ENCODE measurements around the gene RGS7. TPM values are rescaled to one million over a fixed set of nuclear protein-coding genes. Genes with fewer than 3 reads are reported as not detected.

Gene RGS7
- total RNA-seq, 1 experiment from 2014 or later = 1.5 TPM

DNA sequence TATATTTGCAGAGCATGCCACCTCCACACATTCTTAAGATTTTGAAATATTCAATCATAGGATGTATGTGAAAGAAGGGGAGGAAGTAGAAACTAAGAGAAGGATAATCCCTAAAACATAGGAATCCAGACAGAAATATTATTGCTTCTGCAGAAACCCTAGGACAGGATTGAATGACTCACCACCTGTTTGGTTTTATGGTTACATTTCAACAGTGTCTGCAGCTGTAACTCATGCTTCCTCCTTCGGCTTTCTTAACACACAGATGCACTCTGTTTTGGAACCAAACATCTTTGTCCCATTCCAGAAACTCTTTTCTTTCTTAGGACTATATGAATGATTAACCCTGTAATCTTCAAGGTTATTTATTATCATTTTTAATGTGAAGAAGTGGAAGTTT lies 20.7 kb downstream of the RGS7 start:
- Mint-ChIP-seq H3K27me3 (ENCODE audit: low read depth) (no peaks in the 10 kb centered on the region), H3K27ac (no peak overlapping the region), H3K4me1 (no peaks in the 10 kb centered on the region), H3K36me3 (ENCODE audit: insufficient read depth in 1 of 3, low read depth in 3 of 3) (no peaks in the 10 kb centered on the region), H3K4me3 (no peak overlapping the region), H3K9me3 (no peaks in the 10 kb centered on the region)
- Histone ChIP-seq H2AFZ (ENCODE audit: low read length) (no peak overlapping the region), H2BK120ac (ENCODE audit: low read depth, low read length, poor library complexity, severe bottlenecking) (no peak overlapping the region), H3K79me1 (ENCODE audit: insufficient read depth, low read depth, low read length, poor library complexity, severe bottlenecking) (no peaks in the 10 kb centered on the region), H3K23me2 (ENCODE audit: insufficient read length, low read depth, low read length, poor library complexity, severe bottlenecking) (no peaks in the 10 kb centered on the region), H3K9ac (ENCODE audit: extremely low read depth, insufficient read length, low read length) (no peak overlapping the region), H3K27me3 (ENCODE audit: insufficient read depth, low read length) (no peaks in the 10 kb centered on the region), H3K4me2 (ENCODE audit: insufficient read depth, insufficient read length, low read length) (no peak overlapping the region), H3K9me3 (ENCODE audit: control insufficient read depth, low read depth, low read length) (no peaks in the 10 kb centered on the region), H2BK15ac (ENCODE audit: low read depth, low read length) (no peak overlapping the region), H4K20me1 (ENCODE audit: control insufficient read depth, insufficient read depth, insufficient read length) (no peaks in the 10 kb centered on the region), H3K56ac (ENCODE audit: insufficient read length, low read depth, low read length) (no peak overlapping the region), H4K8ac (replicated peaks; ENCODE audit: insufficient read length, low read depth, low read length) (no peak overlapping the region), H2BK12ac (ENCODE audit: insufficient read length, low read depth, low read length) (no peak overlapping the region), H3K27ac (ENCODE audit: insufficient read length, low read depth, low read length) (no peak overlapping the region), H3T11ph (ENCODE audit: low read length) (no peak overlapping the region), H3K79me2 (ENCODE audit: insufficient read depth, low read length) (no peaks in the 10 kb centered on the region), H2AK5ac (ENCODE audit: insufficient read length, low read length) (no peak overlapping the region), H3K23ac (ENCODE audit: insufficient read length, low read depth, low read length) (no peak overlapping the region), H4K91ac (ENCODE audit: insufficient read length, low read depth, low read length) (no peak overlapping the region), H4K5ac (ENCODE audit: insufficient read length, low read depth, low read length) (no peak overlapping the region), H3K4ac (ENCODE audit: low read depth, low read length) (no peak overlapping the region), H2BK20ac (ENCODE audit: low read depth, low read length, poor library complexity, severe bottlenecking) (no peak overlapping the region), H3K14ac (ENCODE audit: insufficient read depth, low read length) (no peak overlapping the region), H2BK5ac (ENCODE audit: insufficient read length, low read length) (no peak overlapping the region), H3K4me1 (ENCODE audit: insufficient read depth, low read length) (no peaks in the 10 kb centered on the region), H3K18ac (ENCODE audit: insufficient read length, low read depth, low read length) (no peak overlapping the region)
- WGBS (ENCODE audit: extremely low coverage, insufficient read length, low lambda C conversion rate) = no CpG with 5 or more reads among the region's 1 CpG
- TF ChIP-seq, protein P1, sequence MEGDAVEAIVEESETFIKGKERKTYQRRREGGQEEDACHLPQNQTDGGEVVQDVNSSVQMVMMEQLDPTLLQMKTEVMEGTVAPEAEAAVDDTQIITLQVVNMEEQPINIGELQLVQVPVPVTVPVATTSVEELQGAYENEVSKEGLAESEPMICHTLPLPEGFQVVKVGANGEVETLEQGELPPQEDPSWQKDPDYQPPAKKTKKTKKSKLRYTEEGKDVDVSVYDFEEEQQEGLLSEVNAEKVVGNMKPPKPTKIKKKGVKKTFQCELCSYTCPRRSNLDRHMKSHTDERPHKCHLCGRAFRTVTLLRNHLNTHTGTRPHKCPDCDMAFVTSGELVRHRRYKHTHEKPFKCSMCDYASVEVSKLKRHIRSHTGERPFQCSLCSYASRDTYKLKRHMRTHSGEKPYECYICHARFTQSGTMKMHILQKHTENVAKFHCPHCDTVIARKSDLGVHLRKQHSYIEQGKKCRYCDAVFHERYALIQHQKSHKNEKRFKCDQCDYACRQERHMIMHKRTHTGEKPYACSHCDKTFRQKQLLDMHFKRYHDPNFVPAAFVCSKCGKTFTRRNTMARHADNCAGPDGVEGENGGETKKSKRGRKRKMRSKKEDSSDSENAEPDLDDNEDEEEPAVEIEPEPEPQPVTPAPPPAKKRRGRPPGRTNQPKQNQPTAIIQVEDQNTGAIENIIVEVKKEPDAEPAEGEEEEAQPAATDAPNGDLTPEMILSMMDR (conservative IDR thresholded peaks at IDR 0.05) = no peak
- DNase-seq = no peak
